ENCODE measurements around the gene PRSS27.

PRSS27 gene

DNA sequence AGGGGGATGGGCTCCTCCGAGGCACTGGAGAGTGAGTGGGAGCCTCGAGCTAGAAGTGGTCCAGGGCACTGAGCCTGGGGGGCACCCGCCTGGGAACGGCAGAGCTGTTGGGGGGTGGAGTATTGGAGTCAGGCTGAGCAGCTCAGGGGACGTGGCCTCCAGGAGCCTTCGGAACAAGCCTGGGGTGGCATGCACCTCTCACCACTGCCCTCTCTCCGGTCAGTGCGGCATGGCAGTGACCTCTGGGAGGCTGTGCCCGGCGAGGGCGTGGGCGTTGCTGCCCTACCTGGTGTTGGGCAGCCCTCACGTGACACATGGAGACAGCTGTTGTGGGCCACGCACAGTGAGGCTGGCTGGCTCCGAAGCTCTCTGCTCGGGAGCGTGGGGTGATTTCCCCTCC lies 13.9 kb downstream of the PRSS27 start:
- Histone ChIP-seq H2AFZ (ENCODE audit: low read length) (no peak overlapping the region), H3K4me2 (ENCODE audit: low read length) (no peak overlapping the region), H3K9ac (ENCODE audit: low read length) (no peak overlapping the region), H3K79me2 (ENCODE audit: insufficient read depth, low read length) (no peaks in the 10 kb centered on the region), H3K27me3 (ENCODE audit: insufficient read depth, low read length) (no peaks in the 10 kb centered on the region), H3K9me2 (ENCODE audit: low read depth, low read length) (no peaks in the 10 kb centered on the region), H3K9me3 (ENCODE audit: low read length) (no peaks in the 10 kb centered on the region), H3K36me3 (ENCODE audit: insufficient read depth, low read length) (peaks cover 10% of the 10 kb centered on the region; the same call in 1 of the 2 replicates), H3K27ac (ENCODE audit: low read depth, low read length, poor library complexity, severe bottlenecking) (no peak overlapping the region), H4K20me1 (ENCODE audit: insufficient read depth, low read length) (no peaks in the 10 kb centered on the region), H3K4me1 (ENCODE audit: insufficient read depth, low read length, severe bottlenecking) (no peaks in the 10 kb centered on the region), H3F3A (ENCODE audit: insufficient read depth, low read length) (no peaks in the 10 kb centered on the region), H3K4me3 (ENCODE audit: low read depth, low read length, poor library complexity, severe bottlenecking) (no peak overlapping the region)
- TF ChIP-seq, protein P1, sequence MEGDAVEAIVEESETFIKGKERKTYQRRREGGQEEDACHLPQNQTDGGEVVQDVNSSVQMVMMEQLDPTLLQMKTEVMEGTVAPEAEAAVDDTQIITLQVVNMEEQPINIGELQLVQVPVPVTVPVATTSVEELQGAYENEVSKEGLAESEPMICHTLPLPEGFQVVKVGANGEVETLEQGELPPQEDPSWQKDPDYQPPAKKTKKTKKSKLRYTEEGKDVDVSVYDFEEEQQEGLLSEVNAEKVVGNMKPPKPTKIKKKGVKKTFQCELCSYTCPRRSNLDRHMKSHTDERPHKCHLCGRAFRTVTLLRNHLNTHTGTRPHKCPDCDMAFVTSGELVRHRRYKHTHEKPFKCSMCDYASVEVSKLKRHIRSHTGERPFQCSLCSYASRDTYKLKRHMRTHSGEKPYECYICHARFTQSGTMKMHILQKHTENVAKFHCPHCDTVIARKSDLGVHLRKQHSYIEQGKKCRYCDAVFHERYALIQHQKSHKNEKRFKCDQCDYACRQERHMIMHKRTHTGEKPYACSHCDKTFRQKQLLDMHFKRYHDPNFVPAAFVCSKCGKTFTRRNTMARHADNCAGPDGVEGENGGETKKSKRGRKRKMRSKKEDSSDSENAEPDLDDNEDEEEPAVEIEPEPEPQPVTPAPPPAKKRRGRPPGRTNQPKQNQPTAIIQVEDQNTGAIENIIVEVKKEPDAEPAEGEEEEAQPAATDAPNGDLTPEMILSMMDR (IDR thresholded peaks at IDR 0.05; ENCODE audit: low read length): no peak
- no peak for TF ChIP-seq EZH2 (IDR thresholded peaks at IDR 0.05; ENCODE audit: borderline replicate concordance, low read length)

DNA sequence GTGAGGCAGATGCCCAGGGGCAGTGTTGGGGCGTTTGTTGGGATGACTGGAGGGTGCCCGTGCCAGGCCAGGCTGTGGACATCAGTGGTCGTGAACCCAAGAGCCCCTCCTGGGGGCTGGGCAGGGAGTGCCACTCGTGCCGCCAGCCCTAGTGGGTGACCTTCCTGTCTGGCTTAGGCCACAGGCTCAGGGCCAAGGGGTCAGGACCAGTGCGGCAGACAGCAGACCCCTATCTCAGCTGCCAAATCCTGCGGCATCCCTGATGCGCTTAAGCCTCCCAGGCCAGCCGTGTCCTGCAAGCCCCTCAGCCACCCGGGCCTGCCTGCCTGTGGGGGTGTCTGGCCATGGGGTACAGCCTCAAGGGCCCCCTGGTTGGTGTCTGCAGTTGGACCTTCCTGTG lies 14.7 kb downstream of the PRSS27 start:
- Histone ChIP-seq H3K4me2 (ENCODE audit: low read length) (no peak overlapping the region), H3K4me3 (ENCODE audit: low read depth, low read length, poor library complexity, severe bottlenecking) (no peak overlapping the region), H3K27me3 (ENCODE audit: insufficient read depth, low read length) (no peaks in the 10 kb centered on the region), H3K79me2 (ENCODE audit: insufficient read depth, low read length) (no peaks in the 10 kb centered on the region), H3K9me3 (ENCODE audit: low read length) (no peaks in the 10 kb centered on the region), H3F3A (ENCODE audit: insufficient read depth, low read length) (no peaks in the 10 kb centered on the region), H3K4me1 (ENCODE audit: insufficient read depth, low read length, severe bottlenecking) (no peaks in the 10 kb centered on the region), H2AFZ (ENCODE audit: low read length) (no peak overlapping the region), H3K9ac (ENCODE audit: low read length) (no peak overlapping the region), H3K9me2 (ENCODE audit: low read depth, low read length) (no peaks in the 10 kb centered on the region), H4K20me1 (ENCODE audit: insufficient read depth, low read length) (no peaks in the 10 kb centered on the region), H3K27ac (ENCODE audit: low read depth, low read length, poor library complexity, severe bottlenecking) (no peak overlapping the region), H3K36me3 (ENCODE audit: insufficient read depth, low read length) (peaks cover 10% of the 10 kb centered on the region)
- no peak for TF ChIP-seq EZH2 (IDR thresholded peaks at IDR 0.05; ENCODE audit: borderline replicate concordance, low read length)
- TF ChIP-seq, protein P1 (IDR thresholded peaks at IDR 0.05; ENCODE audit: low read length): no peak

DNA sequence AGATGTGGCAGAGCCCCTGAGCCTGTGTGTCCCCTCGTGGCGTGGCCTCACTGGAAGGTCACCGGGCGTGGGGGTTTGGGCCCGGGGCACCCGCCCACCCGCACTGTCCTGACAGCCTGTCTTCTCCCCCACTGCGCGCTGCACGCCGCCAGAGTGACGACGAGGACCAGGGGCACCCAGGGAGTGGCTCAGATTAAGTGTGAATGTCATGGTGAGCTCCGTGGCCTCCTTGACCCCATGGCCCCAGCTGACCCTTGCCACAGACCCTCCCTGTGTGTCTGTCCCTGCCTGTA lies 15.1 kb downstream of the PRSS27 start:
- Histone ChIP-seq H3K9me2 (ENCODE audit: low read depth, low read length) (no peaks in the 10 kb centered on the region), H3K9me3 (ENCODE audit: low read length) (no peaks in the 10 kb centered on the region), H3K9ac (ENCODE audit: low read length) (no peak overlapping the region), H2AFZ (ENCODE audit: low read length) (no peak overlapping the region), H3K27me3 (ENCODE audit: insufficient read depth, low read length) (no peaks in the 10 kb centered on the region), H4K20me1 (ENCODE audit: insufficient read depth, low read length) (no peaks in the 10 kb centered on the region), H3K4me3 (ENCODE audit: low read depth, low read length, poor library complexity, severe bottlenecking) (no peak overlapping the region), H3K4me2 (ENCODE audit: low read length) (no peak overlapping the region), H3K36me3 (ENCODE audit: insufficient read depth, low read length) (peaks cover 14% of the 10 kb centered on the region), H3K4me1 (ENCODE audit: insufficient read depth, low read length, severe bottlenecking) (no peaks in the 10 kb centered on the region), H3F3A (ENCODE audit: insufficient read depth, low read length) (no peaks in the 10 kb centered on the region), H3K27ac (ENCODE audit: low read depth, low read length, poor library complexity, severe bottlenecking) (no peak overlapping the region), H3K79me2 (ENCODE audit: insufficient read depth, low read length) (no peaks in the 10 kb centered on the region)
- TF ChIP-seq, protein P1 (IDR thresholded peaks at IDR 0.05; ENCODE audit: low read length): no peak
- TF ChIP-seq EZH2 (IDR thresholded peaks at IDR 0.05; ENCODE audit: borderline replicate concordance, low read length): no peak
